IPS DF 19.7 (cell line): ENCODE measurements around the gene DOCK6.

Experiments used
- DNase-seq: peaks from one replicate; pipeline ENCODE4 v3.0.0-alpha.2; 2013; ENCODE audit warnings: low read depth, low spot score

Gene DOCK6, protein sequence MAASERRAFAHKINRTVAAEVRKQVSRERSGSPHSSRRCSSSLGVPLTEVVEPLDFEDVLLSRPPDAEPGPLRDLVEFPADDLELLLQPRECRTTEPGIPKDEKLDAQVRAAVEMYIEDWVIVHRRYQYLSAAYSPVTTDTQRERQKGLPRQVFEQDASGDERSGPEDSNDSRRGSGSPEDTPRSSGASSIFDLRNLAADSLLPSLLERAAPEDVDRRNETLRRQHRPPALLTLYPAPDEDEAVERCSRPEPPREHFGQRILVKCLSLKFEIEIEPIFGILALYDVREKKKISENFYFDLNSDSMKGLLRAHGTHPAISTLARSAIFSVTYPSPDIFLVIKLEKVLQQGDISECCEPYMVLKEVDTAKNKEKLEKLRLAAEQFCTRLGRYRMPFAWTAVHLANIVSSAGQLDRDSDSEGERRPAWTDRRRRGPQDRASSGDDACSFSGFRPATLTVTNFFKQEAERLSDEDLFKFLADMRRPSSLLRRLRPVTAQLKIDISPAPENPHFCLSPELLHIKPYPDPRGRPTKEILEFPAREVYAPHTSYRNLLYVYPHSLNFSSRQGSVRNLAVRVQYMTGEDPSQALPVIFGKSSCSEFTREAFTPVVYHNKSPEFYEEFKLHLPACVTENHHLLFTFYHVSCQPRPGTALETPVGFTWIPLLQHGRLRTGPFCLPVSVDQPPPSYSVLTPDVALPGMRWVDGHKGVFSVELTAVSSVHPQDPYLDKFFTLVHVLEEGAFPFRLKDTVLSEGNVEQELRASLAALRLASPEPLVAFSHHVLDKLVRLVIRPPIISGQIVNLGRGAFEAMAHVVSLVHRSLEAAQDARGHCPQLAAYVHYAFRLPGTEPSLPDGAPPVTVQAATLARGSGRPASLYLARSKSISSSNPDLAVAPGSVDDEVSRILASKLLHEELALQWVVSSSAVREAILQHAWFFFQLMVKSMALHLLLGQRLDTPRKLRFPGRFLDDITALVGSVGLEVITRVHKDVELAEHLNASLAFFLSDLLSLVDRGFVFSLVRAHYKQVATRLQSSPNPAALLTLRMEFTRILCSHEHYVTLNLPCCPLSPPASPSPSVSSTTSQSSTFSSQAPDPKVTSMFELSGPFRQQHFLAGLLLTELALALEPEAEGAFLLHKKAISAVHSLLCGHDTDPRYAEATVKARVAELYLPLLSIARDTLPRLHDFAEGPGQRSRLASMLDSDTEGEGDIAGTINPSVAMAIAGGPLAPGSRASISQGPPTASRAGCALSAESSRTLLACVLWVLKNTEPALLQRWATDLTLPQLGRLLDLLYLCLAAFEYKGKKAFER (N-terminal part only)

DNA sequence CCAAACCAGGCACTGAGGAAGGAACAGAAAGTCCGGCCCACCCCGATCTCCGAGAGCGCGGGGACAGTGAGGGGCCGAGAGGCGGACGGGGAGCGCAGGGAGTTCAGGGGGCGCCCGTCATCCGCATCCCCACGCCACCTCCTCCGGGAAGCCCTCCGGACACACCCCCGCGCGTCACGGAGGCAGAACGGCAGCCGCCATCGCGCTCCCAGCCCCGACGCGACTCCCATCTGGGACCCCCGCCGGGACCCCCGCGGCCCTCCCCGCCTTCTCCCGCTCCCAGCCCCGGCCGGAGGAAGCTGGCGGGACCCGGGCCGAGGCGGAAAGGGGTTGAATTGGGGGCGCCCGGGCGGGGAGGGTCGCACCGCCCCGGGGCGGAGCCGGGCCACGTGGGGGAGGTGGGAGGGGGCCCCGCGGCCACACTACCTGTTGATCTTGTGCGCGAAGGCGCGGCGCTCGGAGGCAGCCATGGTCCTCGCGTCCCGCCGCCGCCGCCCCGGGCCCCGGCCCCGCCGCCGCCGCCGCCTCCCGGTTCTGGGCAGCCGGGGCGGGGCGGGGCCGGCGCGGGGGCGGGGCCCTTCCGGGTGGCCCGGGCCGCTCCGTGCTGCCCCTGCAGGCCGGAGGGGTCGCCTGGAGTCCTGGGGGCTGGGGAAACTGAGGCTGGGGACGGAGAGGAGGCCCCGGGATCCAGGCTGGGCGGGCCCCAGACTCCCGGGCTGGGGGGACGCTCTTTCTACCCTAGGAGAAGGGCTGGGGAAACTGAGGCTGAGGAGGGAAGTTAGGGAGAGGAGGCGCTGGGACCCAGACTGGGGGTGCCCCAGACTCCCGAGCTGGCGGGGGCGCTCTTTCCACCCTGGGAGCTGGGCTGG, at the start of gene DOCK6:
TSS of gene DOCK6 (minus strand) at position 554 of the 869 bp plus-strand sequence. CDS start at position 470, 84 bp downstream.
- DNase-seq = no peak

DNA sequence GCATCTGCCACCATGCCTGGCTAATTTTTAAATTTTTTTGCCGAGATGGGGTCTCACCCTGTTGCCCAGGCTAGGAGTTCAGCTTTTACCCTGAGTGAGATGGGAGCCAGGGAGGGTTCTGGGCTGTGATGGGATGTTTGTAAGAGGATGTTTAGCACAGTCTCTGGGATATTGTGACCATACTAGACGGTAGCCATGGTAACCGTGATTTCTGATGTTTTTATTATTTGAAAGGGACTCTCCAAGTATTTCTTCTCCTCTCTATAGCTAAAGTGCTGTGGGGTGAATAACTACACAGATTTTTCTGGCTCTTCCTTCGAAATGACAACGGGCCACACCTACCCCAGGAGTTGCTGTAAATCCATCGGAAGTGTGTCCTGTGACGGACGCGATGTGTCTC, 44.0 kb upstream of the DOCK6 start:
- DNase-seq = no peak

DNA sequence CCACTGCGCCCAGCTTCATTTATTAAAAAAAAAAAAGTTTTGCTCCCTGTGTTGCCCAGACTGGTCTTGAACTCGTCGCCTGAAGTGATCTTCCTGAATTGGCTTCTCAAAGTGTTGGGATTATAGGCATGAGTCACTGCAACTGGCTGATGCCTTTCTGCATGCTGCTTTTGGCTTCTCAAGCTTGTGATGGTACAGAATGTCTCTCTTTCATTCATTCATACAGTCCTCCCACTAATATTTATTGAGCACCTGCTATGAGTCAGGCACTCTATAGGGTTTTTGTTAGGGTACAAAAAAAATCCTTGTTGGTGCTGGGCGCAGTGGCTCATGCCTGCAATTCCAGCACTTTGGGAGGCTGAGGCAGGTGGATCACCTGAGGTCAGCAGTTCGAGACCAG, 42.6 kb upstream of the DOCK6 start:
- DNase-seq = no peak

DNA sequence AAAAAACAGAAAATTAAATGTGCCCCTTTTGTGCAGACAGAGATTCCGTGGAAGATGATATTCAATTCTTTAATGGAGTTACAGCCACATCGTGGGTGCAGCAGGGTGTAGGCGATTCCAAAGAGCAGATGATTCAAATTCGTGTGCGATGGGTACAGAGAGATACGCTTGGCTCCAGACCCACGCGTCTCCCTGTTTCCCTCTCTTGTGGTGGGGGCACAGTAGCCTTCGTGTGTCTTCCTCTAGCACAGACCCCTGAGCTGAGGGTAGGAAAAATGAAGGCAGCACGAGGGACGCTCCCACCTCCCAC, 38.4 kb upstream of the DOCK6 start:
- DNase-seq = no peak

DNA sequence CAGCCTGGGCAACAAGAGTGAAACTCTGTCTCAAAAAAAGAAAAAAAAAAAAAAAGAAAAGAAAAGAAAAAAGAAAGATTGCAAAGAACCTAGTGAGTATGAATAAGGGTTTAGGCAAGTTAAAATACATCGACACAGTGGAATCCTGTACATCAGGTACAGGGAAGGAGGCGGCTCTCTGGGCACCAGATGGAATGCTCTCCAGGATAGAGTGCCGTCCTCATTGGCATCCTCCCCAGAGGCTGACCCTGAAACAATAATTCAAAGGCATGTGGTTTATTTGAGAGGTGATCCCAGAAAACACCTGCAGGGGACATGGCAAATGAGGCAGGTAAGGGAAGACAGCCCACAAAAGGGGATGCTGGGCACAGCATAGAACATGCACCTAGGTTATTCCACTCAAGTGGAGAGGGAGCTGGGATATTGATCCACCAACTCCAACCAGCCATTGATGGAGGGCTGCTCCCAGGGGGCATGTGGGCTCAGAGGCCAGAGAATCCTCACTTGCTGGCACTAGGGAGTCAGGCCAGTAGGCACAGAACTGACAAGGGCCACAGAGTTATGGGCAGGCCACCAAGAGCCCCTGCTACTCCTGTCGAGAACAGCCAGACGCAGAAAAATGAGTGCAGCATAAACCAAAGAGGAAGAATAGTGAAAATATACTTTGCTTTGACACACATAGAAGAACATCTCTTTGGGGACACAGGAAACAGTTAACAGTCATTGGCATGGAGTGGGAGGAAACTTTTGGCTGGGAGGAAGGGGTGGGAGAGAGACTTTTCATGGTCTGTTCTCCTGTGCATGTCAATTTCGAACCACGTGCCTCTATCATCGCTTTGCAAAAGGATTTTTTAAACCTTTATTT, 37.9 kb upstream of the DOCK6 start:
- no peak for DNase-seq

DNA sequence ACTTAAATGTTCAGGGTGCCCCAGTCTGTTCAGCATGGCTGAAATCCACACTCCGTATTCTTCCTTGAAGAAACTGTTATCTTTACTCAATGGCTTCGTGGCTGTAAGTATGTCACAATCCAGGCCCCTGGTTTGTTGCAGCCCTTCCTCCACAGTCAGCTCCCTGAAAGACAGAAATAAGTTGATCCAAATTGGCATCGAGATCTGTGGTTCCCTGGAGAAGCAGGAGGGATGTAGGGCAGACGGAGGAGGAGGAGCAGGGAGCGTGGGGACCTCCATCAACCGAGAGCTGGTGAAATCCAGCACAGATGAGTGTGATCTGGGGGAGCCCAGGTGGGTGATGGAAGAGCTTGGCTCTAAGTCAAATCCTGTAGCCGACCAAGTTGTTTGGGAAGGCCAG, 33.9 kb upstream of the DOCK6 start:
- no peak for DNase-seq

DNA sequence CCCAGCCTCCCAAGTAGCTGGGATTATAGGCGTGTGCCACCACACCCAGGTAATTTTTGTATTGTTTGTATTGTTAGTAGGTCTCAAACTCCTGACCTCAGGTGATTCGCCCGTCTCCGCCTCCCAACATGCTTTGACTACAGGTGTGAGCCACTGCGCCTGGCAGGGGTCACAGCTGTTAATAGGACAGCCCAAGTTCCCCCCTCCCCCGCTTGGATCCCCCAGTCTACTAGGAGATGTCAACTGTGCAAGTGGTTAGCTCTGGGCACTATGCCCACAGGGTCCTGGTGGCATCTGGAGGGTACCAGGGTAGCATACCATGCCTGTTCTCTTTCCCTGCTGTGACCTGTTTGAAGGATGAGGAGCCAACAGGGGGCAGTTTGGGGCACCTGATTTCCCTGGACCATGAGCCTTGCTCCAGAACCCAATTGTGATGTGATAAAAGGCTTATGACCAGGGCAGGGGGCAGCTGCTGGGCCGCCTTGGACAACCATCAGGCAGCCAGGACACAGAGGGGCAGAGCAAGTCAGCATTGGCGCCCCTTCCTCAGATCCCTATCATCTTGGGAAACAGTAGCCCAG, 33.4 kb upstream of the DOCK6 start, which contains the start of gene TSPAN16:
TSS of gene TSPAN16 (plus strand) at position 496 of the 581 bp plus-strand sequence. CDS start 138 bp downstream, outside the sequence.
- no peak for DNase-seq

DNA sequence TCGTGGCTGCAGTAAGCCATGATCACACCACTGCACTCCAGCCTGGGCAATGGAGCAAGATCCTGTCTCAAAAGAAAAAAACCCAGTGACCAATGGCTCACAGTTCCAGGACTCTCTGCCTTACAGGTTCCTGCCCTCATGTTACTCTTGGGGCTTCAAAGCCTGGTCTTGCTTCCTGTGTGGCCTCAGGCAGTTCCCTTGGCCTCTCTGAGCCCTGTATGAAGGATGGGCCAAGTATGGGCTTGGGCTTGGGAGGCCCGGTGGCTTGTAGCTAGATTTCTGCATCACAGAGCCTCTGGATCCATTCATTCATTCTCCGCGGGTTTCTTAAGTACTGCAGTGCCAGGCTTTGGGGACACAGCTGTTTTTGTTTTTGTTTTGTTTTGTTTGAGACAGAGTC, 32.9 kb upstream of the DOCK6 start:
- no peak for DNase-seq

DNA sequence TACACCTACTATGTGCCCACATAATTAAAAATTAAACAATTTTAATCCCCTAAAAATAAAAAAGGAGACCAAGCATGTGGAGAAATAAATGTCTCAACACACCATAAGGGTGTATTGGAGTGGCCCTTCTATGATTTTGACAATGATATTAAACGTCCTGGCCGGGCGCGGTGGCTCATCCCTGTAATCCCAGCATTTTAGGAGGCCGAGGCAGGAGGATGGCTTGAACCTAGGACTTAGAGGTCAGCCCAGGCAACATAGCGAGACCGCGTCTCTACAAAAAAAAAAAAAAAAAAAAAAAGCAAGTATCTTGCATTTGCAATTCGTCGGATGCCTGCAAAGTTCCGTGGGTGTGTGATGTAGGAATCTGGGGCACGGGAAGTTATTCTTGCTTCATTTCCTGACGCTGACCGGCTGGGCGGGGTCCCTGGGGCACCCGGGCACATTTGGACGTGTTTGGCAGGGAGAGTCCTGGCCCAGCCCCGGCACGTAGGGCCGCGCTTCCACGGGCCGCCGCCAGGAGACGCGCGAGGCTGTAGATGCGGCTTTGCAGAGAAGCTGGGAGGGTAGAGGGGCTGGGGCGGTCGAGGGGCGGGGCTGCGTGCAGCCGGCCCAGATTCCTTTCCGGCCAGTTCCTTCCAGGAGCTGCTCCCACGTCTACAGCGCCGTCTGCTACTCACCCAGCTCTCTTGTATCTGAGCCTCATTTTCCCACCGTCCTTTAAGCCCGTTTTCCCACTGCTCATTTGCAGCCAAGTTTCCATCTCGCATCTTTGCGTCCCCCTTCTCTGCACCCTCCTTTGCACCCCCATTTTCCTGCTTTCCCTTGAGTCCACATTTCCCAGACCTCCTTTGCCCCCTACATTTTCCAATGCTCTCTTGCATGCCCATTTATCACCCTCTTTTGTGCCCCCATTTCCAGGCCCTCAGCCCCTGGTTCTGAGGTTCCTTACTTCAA, 31.4 kb upstream of the DOCK6 start:
- peak; percentile 79 for DNase-seq

DNA sequence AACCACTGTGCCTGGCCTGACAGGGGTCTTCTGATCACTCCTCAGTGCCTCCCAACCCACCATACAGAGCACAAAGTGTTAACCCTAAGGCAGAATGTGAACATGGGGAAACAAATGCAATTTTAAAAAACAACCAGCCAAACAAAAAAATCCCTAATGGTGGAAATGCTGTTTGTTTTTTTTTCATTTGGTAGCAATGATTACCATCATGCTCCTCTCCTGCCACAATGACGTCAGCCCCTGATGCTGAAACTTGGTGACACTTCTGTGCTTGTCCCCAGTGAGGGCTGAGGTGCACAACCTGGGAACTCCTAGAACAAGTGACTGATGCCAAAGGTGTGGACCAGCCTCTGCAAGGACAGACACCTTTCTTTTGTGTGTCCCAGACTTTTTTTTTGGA, 29.7 kb upstream of the DOCK6 start:
- no peak for DNase-seq

DNA sequence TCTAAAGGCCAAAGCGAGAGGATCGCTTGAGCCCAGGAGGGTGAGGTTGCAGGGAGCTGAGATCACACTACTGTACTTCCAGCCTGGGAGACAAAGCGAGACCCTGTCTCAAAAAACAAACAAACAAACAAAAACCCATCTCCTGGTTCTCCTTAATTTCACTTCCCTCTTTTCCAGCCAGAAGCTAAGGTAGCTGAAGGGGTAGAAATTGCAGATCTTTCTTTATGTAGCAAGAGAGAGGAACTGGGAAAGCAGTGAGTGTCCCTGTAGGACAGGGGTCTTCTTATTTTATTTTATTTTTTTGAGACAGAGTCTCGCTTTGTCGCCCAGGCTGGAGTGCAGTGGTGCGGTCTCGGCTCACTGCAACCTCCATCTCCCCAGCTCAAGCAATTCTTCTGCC, 29.1 kb upstream of the DOCK6 start:
- DNase-seq = no peak

DNA sequence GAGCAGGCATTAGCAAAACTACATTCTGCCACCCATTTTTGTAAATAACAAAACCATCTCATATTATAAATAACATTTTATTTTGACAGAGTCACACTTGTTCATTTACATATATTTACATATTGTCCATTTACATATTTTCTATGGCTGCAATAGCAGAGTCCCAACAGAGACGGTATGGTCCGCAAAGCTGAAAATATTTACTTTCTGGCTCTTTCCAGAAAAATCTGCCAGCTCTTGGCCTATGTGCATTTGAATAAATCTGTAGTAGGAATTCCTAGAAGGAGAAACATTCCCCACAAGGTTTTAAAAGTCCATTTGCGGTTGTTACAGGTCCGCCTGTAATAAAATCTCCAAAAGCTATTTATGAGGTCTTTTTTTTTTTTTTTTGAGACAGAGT, 27.9 kb upstream of the DOCK6 start:
- DNase-seq = no peak

DNA sequence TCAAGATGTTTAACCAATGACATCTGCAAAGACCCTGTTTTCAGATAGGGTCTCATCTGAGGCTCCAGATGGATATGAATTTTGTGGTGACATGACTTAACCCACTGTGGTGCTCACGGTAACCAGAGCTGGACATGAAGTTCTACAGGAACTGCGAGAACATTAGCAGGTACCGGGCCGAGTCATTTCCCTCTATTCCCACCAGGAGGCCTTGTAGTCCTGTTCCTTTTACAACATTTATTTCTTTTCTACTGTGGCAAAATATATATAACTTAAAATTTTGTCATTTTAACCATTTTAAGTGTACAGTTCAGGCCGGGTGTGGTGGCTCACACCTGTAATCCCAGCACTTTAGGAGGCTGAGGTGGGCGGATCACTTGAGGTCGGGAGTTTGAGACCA, 26.0 kb upstream of the DOCK6 start:
- DNase-seq = no peak

DNA sequence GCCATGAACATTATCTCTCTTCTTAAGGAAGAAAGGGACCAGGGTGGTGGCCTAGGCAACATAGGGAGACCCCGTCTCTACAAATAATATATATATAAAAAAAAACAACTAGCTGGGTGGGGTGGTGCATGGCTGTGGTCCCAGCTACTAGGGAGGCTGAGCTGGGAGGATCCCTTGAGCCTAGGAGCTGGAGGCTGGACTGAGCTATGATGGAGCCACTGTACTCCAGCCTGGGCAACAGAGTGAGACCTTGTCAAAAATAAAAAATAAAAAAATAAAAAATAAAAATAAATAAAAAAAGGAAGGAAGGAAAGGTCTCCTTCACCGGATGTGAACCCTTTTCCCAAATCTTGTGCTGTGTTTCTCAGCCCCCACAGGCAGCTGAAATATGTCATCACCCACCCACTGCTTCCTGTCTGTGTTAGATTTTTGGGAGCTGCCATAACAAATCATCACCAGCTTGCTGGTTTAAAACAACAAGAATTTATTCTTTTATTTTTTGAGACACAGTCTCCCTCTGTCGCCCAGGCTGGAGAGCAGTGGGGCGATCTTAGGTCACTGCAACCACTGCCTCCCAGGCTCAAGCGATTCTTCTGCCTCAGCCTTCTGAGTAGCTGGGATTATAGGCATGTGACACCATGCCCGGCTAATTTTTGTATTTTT, 24.1 kb upstream of the DOCK6 start:
- no peak for DNase-seq

DNA sequence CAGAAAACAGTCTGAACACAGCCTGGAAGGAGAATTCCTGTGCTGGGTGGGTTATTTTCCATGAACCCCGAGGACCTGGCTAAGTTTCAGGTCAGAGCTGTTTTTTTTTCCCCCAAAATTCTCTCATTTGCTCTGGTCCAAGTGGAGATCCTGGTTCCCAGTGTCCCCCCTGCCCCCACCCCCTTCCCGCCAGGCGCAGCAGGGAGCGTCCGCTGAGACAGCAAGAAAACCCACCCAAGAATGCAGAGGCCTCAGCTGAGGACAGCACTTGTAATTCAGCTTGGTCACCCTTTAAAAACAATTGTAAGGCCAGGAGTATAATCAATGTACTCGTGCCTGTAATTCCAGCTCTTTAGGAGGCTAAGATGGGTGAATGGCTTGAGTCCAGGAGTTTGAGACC, 22.2 kb upstream of the DOCK6 start:
- no peak for DNase-seq

DNA sequence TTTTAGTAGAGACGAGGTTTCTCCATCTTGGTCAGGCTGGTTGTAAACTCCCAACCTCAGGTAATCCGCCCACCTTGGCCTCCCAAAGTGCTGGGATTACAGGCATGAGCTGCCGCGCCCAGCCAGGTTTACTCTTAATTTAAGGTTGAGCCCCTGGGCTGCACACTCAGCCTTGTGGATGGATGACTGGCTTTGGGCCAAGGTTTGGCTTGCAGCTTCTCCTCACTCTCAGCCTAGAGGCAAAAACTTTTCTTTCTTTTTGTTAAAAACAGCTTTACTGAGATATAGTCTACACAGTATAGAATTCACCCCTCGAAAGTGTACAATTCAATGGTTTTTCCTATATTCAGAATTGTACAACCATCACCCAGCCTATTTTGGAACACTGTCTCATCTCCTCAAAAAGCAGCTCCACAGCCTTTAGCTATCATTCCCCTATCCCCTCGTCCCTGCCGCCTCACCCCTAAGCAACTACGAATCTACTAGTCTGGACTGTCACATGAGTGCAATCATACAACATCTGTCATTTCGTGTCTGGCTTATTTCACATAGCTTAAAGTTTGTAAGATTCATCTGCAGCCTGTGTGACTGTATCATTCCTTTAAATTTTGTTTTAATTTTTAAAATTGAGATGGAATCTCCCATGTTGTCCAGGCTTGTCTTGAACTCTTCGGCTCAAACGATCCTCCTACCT, 19.2 kb upstream of the DOCK6 start:
- no peak for DNase-seq

DNA sequence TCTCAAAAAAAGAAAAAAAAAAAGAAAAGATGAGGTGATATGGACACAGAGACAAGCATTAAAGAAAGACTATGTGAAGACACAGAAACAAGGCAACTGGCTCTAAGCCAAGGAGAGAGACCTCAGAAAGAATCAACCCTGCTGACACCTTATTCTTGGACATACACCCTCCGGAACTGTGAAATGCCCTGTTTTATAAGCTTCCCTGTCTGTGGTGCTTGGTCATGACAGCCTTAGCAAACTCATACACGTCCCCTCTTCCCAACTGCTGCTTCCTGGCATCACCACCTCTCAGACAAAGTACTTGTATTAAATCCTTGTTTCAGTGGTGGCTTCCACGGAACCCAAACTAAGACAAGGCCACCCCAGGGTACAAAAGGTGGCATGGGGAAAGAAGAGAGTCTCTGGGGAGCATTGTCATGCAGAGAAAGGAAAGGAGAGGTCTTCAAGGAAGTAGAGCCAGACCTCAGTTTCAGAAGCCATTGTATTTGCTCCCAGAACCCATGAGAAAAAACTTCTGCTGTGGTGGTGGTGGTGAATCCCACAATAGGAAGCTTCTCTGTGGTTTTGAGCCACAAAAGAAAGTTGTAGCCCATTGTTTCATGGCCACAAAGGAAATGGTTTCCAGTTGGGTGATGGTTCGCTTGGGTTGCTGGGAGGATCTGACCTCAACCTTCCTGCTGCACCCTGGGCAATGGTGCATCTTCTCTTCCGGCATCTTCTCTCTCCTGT, 17.3 kb upstream of the DOCK6 start:
- DNase-seq = no peak
